A549 (cell line): Measurements from ENCODE around the gene PLS3. TPM values are rescaled to one million over a fixed set of nuclear protein-coding genes. Genes with fewer than 3 reads are reported as not detected.

Source experiments
- ATAC-seq, 2 experiments: fragments of 200-7000 bp in 1 of 2; fragments of >200 bp in 1 of 2; cut with Nextera tagmentation in 1 of 2; cut with Tn5 transposase in 1 of 2; 3 replicates each; pipeline versions ENCODE4 v1.8.0 to v1.9.1; 2018 to 2020; ENCODE audit warnings: mild to moderate bottlenecking in 1 of 2, moderate library complexity in 1 of 2
- CTCF ChIA-PET: fragments of 300-600 bp; sonication (Branson Sonifier 250); formaldehyde crosslinking; extraction: SDS; loops from one replicate; lab custom pipeline; 2021; ENCODE audit warnings: antibody characterized with exemption, inconsistent platforms; lab: Yijun Ruan, JAX
- POLR2A ChIA-PET: fragments of 350-600 bp; formaldehyde crosslinking; extraction: SDS; loops from one replicate; lab custom pipeline; 2021; ENCODE audit warnings: antibody characterized with exemption, inconsistent platforms; lab: Yijun Ruan, JAX
- DNase-seq, 2 experiments: peaks; one replicate each; pipeline versions ENCODE4 v3.0.0 to v3.0.0-alpha.2; 2011 to 2016; ENCODE audit warnings: low read depth in 1 of 2, low spot score in 1 of 2
- FAIRE-seq: peaks from 2 replicates; lab custom pipeline; 2011; peaks lifted over from hg19 to GRCh38; lab: Jason Lieb, UNC
- H3K27ac ChIP-seq, 2 experiments: fragments of >200 bp; sonication (Bioruptor Twin); formaldehyde crosslinking; 3 replicates each; pipeline ENCODE4 v1.5.1; 2016 to 2017
- H3K4me1 ChIP-seq: fragments of >200 bp; sonication (Bioruptor Twin); formaldehyde crosslinking; 3 replicates; pipeline ENCODE4 v1.6.1; 2016
- H3K4me2 ChIP-seq: fragments of >200 bp; sonication (Bioruptor Twin); formaldehyde crosslinking; 3 replicates; pipeline ENCODE4 v1.6.1; 2016
- H3K4me3 ChIP-seq: fragments of >200 bp; sonication (Bioruptor Twin); formaldehyde crosslinking; 3 replicates; pipeline ENCODE4 v1.5.1; 2016
- H3K9me3 ChIP-seq: fragments of >200 bp; sonication (Bioruptor Twin); formaldehyde crosslinking; 3 replicates; pipeline ENCODE4 v1.6.1; 2016
- ATOH8 ChIP-seq: fragments of 250-450 bp; sonication (Bioruptor Pico); IDR thresholded peaks from 2 replicates; pipeline ENCODE4 v1.5.0; 2020; ENCODE audit warnings: low read depth, mild to moderate bottlenecking, moderate library complexity
- CEBPB ChIP-seq, 2 experiments: fragments of >200 bp in 1 of 2; sonication (Bioruptor Twin) in 1 of 2; formaldehyde crosslinking in 1 of 2; IDR thresholded peaks; 2 replicates each; pipeline ENCODE4 v1.6.1; 2012 to 2016
- CHD2 ChIP-seq: fragments of 150-350 bp; IDR thresholded peaks from 2 replicates; pipeline ENCODE4 v1.6.1; 2014; ENCODE audit warnings: low read length; ENCODE audit not compliant: partially characterized antibody
- CHD4 ChIP-seq: fragments of 200-600 bp; sonication (generic); IDR thresholded peaks from 2 replicates; pipeline ENCODE4 v1.6.1; 2016; ENCODE audit warnings: antibody characterized with exemption, mild to moderate bottlenecking, borderline replicate concordance
- EP300 ChIP-seq, 2 experiments: fragments of >200 bp; sonication (Bioruptor Twin); formaldehyde crosslinking; IDR thresholded peaks; 2 replicates in 1 of 2; 3 replicates in 1 of 2; pipeline ENCODE4 v1.6.1; 2016 to 2017
- ESRRA ChIP-seq: fragments of 150-350 bp; IDR thresholded peaks from 2 replicates; pipeline ENCODE4 v1.6.1; 2014; ENCODE audit warnings: mild to moderate bottlenecking, low read length, borderline replicate concordance
- HEYL ChIP-seq: fragments of 250-450 bp; sonication (Bioruptor Pico); IDR thresholded peaks from 2 replicates; pipeline ENCODE4 v1.8.0; 2021; ENCODE audit warnings: mild to moderate bottlenecking, moderate library complexity
- HMGXB4 ChIP-seq: fragments of 250-450 bp; sonication (Bioruptor Pico); IDR thresholded peaks from 2 replicates; pipeline ENCODE4 v1.5.0; 2021; ENCODE audit warnings: mild to moderate bottlenecking, moderate library complexity, borderline replicate concordance
- JUN ChIP-seq, 2 experiments: fragments of >200 bp; sonication (Bioruptor Twin); formaldehyde crosslinking; IDR thresholded peaks; 2 replicates in 1 of 2; 3 replicates in 1 of 2; pipeline ENCODE4 v1.6.1; 2016 to 2017
- KDM1A ChIP-seq: fragments of 200-600 bp; sonication (generic); IDR thresholded peaks from 2 replicates; pipeline ENCODE4 v1.6.1; 2016; ENCODE audit warnings: low read depth, mild to moderate bottlenecking
- MAZ ChIP-seq: fragments of 150-350 bp; IDR thresholded peaks from 2 replicates; pipeline ENCODE4 v1.6.1; 2014; ENCODE audit warnings: antibody characterized with exemption, low read depth, low read length, borderline replicate concordance
- NFE2L2 ChIP-seq: fragments of 150-350 bp; conservative IDR thresholded peaks from 2 replicates; pipeline ENCODE4 v1.6.1; 2014; ENCODE audit warnings: low read length
- NPAS2 ChIP-seq: fragments of 250-450 bp; sonication (Bioruptor Pico); IDR thresholded peaks from 2 replicates; pipeline ENCODE4 v1.8.0; 2022; ENCODE audit warnings: mild to moderate bottlenecking, moderate library complexity, borderline replicate concordance
- NR3C1 ChIP-seq: fragments of >200 bp; sonication (Bioruptor Twin); formaldehyde crosslinking; IDR thresholded peaks from 3 replicates; pipeline ENCODE4 v1.6.1; 2017
- POLR2A ChIP-seq: IDR thresholded peaks from 2 replicates; pipeline ENCODE4 v1.6.1; 2012; ENCODE audit warnings: mild to moderate bottlenecking, low read length
- RFX5 ChIP-seq: fragments of 450-650 bp; IDR thresholded peaks from 2 replicates; pipeline ENCODE4 v1.7.1; 2014; ENCODE audit warnings: antibody characterized with exemption, mild to moderate bottlenecking, moderate library complexity
- RNF2 ChIP-seq: fragments of 200-600 bp; sonication (generic); IDR thresholded peaks from 2 replicates; pipeline ENCODE4 v1.6.1; 2016; ENCODE audit warnings: low read depth, mild to moderate bottlenecking, antibody characterized with exemption, moderate library complexity, borderline replicate concordance
- SMC3 ChIP-seq: fragments of >200 bp; sonication (Bioruptor Twin); formaldehyde crosslinking; IDR thresholded peaks from 3 replicates; pipeline ENCODE4 v1.6.1; 2018; ENCODE audit warnings: inconsistent platforms
- TFCP2L1 ChIP-seq: fragments of 250-450 bp; sonication (Bioruptor Pico); IDR thresholded peaks from 2 replicates; pipeline ENCODE4 v1.5.0; 2021; ENCODE audit warnings: mild to moderate bottlenecking
- TP53 ChIP-seq: fragments of 250-450 bp; sonication (Bioruptor Pico); IDR thresholded peaks from 2 replicates; pipeline ENCODE4 v1.5.0; 2021; ENCODE audit warnings: mild to moderate bottlenecking, moderate library complexity
- ZC3H11A ChIP-seq: fragments of 450-650 bp; IDR thresholded peaks from 2 replicates; pipeline ENCODE4 v1.6.1; 2014; ENCODE audit warnings: antibody characterized with exemption, mild to moderate bottlenecking
- ZFP36 ChIP-seq: fragments of 450-650 bp; IDR thresholded peaks from 2 replicates; pipeline ENCODE4 v1.6.1; 2014; ENCODE audit warnings: borderline replicate concordance; ENCODE audit not compliant: partially characterized antibody
- ZNF302 ChIP-seq: fragments of 250-450 bp; sonication (Bioruptor Pico); IDR thresholded peaks from 2 replicates; pipeline ENCODE4 v1.9.0; 2021; ENCODE audit warnings: inconsistent platforms, mild to moderate bottlenecking, moderate library complexity
- ZSCAN20 ChIP-seq: fragments of 250-450 bp; sonication (Bioruptor Pico); IDR thresholded peaks from 2 replicates; pipeline ENCODE4 v1.8.0; 2022; ENCODE audit warnings: mild to moderate bottlenecking, moderate library complexity
- WGBS: methylation state at CpG from one replicate; pipeline ENCODE4 v1.1.6; 2017; ENCODE audit errors: missing lambda C conversion rate; 5-methylcytosine and 5-hydroxymethylcytosine counted together
- polyA plus RNA-seq, 4 experiments: library from polyadenylated mRNA; depleted of rRNA in 3 of 4; stranded (reverse); fragments of >200 nt; fragmentation: RNase III in 1 of 4; extraction: RNeasy Plus Mini Kit Qiagen cat#74134 plus additional on column Dnase treatment in 1 of 4; gene quantifications; 2 replicates in 3 of 4; 3 replicates in 1 of 4; pipeline ENCODE4 v1.2.3, GENCODE V29; 2011 to 2017
- TF ChIP-seq, protein P1 (sequence below): fragments of 450-650 bp; IDR thresholded peaks from 2 replicates; pipeline ENCODE4 v1.6.1; 2014; ENCODE audit warnings: antibody characterized with exemption
- TF ChIP-seq, protein P2 (sequence below): fragments of 200-600 bp; sonication (generic); IDR thresholded peaks from 2 replicates; pipeline ENCODE4 v1.6.1; 2016; ENCODE audit warnings: antibody characterized with exemption, mild to moderate bottlenecking, moderate library complexity

Gene PLS3
- polyA plus RNA-seq, 2 of the 4 experiments (the other 2 are of a cell fraction), result 303 to 437 TPM

DNA sequence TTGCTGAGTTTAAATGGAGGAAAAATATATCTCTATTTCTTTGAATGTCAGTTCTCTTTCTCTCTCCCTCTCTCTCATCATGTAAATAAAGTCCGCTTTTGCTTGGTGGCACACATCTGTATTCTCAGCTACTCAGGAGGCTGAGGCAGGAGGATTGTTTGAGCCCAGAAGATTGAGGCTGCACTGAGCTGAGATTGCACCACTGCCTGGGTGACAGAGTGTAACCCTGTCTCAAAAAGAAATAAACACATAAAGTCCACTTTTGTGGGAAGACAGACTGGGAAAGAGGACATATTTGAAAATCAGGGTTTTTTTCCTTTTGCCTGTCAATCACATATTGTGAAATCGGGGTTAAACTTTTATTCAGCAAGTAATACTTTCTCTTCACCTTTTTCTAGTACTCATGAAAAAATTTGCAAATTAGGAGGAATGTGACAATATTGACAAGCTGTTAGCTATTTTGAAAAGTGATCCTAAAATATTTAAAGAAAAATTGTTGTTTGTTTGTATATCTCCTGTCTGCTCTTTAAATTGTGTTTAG is 42.6 kb downstream of the PLS3 start:
- WGBS, result 87% methylated on average over 2 of the region's 2 CpGs
- Histone ChIP-seq H3K9me3 (no peaks in the 10 kb centered on the region), H3K4me2 (no peak overlapping the region), H3K4me1 (peaks cover 50% of the 10 kb centered on the region), H3K4me3 (no peak overlapping the region), H3K27ac (no peak overlapping the region)
- DNase-seq (no peak), FAIRE-seq (no peak), ATAC-seq (no peak)
- CTCF ChIA-PET, result interaction anchor here (1.1 kb wide), 1 partner anchor 12 kb away, joined by 3 read pairs; no protein-coding TSS in a partner anchor
- TF ChIP-seq CEBPB (IDR thresholded peaks at IDR 0.05), result peak; percentile 12 to 29; a peak in 1 of 4 replicates
- TF ChIP-seq NPAS2 (CRISPR knock-in tag), result no peak
- no peak for TF ChIP-seq RNF2
- no peak for TF ChIP-seq SMC3
- POLR2A ChIA-PET, result no interaction called here

GRCh38 chrX:115606861-115607260 is 45.9 kb downstream of the PLS3 start:
- DNase-seq, result no peak
- 85% methylated on average over 5 of the region's 5 CpGs for WGBS
- Histone ChIP-seq H3K27ac (no peak overlapping the region), H3K4me3 (no peak overlapping the region), H3K9me3 (no peaks in the 10 kb centered on the region), H3K4me2 (no peak overlapping the region), H3K4me1 (peaks cover 70% of the 10 kb centered on the region)
- ChIA-PET CTCF (interaction anchor here (1.3 kb wide), 1 partner anchor 36 kb away, joined by 4 read pairs; no protein-coding TSS in a partner anchor), POLR2A (no interaction called here)
- no peak for FAIRE-seq
- ATAC-seq, result no peak
- TF ChIP-seq NPAS2 (CRISPR knock-in tag) (no peak), NR3C1 (no peak), NFE2L2 (no peak), ZSCAN20 (no peak), ESRRA (no peak), HEYL (CRISPR knock-in tag) (no peak), CHD2 (no peak), TFCP2L1 (no peak), ZC3H11A (no peak), ATOH8 (CRISPR knock-in tag) (no peak), POLR2A (no peak), MAZ (no peak), EP300 (IDR thresholded peaks at IDR 0.05) (no peak), ZFP36 (no peak), RFX5 (no peak)

DNA sequence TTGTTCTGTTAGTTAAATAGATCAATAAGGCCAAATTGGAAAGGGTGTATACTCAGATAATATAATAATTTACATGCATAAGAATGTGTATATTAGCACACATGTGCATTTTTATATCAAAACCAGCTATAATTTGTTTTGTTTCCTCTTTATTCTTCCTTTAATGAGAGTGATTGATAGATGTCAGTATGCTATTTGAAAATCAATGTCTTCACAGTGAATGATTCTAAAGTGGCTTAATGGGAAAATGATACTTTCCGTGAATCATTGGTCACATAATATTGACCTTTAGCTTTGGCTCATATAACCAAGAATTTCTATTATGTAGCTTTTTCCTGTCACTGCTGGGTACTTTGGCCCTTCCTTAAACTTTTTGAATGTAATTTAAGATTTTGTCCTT is 48.6 kb downstream of the PLS3 start:
- Histone ChIP-seq H3K4me3 (no peak overlapping the region), H3K4me1 (peaks cover 76% of the 10 kb centered on the region), H3K9me3 (no peaks in the 10 kb centered on the region), H3K27ac (no peak overlapping the region), H3K4me2 (peak overlapping the region; percentile 38; the same call in 2 of the 3 replicates)
- peak; percentile 94 for FAIRE-seq
- no peak for TF ChIP-seq CHD4
- no peak for TF ChIP-seq ZNF302 (CRISPR knock-in tag)
- no peak for TF ChIP-seq CEBPB (IDR thresholded peaks at IDR 0.05)
- no peak for TF ChIP-seq KDM1A
- TF ChIP-seq JUN (IDR thresholded peaks at IDR 0.05), result no peak
- TF ChIP-seq, protein P1, sequence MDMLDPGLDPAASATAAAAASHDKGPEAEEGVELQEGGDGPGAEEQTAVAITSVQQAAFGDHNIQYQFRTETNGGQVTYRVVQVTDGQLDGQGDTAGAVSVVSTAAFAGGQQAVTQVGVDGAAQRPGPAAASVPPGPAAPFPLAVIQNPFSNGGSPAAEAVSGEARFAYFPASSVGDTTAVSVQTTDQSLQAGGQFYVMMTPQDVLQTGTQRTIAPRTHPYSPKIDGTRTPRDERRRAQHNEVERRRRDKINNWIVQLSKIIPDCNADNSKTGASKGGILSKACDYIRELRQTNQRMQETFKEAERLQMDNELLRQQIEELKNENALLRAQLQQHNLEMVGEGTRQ, result no peak
- TF ChIP-seq SMC3, result no peak
- TF ChIP-seq HMGXB4 (CRISPR knock-in tag), result no peak
- no peak for TF ChIP-seq TP53
- TF ChIP-seq, protein P2, sequence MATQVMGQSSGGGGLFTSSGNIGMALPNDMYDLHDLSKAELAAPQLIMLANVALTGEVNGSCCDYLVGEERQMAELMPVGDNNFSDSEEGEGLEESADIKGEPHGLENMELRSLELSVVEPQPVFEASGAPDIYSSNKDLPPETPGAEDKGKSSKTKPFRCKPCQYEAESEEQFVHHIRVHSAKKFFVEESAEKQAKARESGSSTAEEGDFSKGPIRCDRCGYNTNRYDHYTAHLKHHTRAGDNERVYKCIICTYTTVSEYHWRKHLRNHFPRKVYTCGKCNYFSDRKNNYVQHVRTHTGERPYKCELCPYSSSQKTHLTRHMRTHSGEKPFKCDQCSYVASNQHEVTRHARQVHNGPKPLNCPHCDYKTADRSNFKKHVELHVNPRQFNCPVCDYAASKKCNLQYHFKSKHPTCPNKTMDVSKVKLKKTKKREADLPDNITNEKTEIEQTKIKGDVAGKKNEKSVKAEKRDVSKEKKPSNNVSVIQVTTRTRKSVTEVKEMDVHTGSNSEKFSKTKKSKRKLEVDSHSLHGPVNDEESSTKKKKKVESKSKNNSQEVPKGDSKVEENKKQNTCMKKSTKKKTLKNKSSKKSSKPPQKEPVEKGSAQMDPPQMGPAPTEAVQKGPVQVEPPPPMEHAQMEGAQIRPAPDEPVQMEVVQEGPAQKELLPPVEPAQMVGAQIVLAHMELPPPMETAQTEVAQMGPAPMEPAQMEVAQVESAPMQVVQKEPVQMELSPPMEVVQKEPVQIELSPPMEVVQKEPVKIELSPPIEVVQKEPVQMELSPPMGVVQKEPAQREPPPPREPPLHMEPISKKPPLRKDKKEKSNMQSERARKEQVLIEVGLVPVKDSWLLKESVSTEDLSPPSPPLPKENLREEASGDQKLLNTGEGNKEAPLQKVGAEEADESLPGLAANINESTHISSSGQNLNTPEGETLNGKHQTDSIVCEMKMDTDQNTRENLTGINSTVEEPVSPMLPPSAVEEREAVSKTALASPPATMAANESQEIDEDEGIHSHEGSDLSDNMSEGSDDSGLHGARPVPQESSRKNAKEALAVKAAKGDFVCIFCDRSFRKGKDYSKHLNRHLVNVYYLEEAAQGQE, result no peak
- no peak for ATAC-seq
- WGBS, result 76% methylated on average over 1 of the region's 1 CpG
- ChIA-PET POLR2A (no interaction called here), CTCF (no interaction called here)
- DNase-seq, result no peak
